ENCODE measurements around the gene KDM2B.

DNA sequence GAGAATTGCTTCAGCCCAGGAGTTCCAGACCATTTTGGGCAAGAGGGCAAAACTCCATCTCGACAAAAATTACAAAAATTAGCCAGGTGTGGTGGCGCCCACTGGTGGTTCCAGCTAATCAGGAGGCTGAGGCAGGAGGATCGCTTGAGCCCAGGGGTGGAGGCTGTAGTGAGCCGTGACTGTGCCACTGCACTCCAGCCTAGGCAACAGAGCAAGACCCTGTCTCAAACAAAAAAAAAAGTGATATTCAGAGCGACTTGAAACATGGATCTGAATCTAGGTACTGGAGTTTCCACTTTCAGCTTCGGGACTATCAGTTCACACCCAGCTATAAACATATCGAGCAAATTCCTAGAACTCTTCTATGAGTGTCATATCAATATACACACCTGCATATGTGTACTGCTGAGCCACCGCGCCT, 197.2 kb downstream of the KDM2B start:
- no peak for TF ChIP-seq POLR2AphosphoS5 (IDR thresholded peaks at IDR 0.05; ENCODE audit: borderline replicate concordance, low read depth, low read length)
- TF ChIP-seq EZH2 (IDR thresholded peaks at IDR 0.05) = no peak
- no peak for TF ChIP-seq FOXP2 (optimal IDR thresholded peaks at IDR 0.05; ENCODE audit: control extremely low read depth, extremely low read length, insufficient read depth)

Measured in SK-N-MC (cell line).